ENCODE results near the gene CD52.

Gene CD52

DNA sequence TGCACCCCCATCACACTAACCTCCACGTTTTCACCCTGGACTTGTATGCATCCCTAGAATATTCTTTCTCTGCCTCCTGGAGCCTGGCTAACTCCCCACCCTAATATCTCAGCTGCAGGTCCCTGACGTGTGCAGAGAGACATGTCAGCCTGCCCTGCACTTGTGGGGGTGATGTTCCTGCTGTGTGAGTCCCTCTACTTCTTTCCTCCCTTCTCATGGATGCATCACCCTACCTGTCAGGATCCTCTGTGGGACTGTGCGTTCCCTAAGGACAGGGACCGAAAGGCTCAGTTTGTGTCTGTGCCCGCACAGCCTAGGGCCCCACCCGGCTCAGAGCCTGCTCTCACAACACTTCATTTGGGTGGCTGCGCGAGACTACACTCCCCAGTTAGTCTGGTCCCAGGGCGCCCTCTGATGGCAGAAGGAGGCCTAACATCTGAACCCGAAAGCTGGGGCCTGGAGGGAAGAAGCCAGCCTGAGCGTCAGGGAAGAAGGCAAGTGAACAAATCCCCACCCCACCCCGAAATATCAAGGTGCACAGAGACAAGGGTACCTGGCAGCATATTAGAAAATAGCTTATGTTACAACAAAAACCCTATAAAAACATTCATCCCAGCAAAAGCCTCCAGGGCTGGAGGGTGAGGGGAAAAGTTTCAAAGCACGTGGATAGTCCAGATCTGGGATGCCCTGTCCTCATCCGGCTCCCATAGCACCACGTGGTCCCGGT is 3.7 kb downstream of the CD52 start:
- H3K4me1 ChIP-seq (ENCODE audit: low read depth, poor library complexity, severe bottlenecking): peaks cover 4% of the 10 kb centered on the region
- no peaks in the 10 kb centered on the region for H3K27me3 ChIP-seq (ENCODE audit: insufficient read depth, low read depth)
- H3K4me3 ChIP-seq (IDR thresholded peaks at IDR 0.05; ENCODE audit: insufficient read depth, low read depth, low read length): no peak overlapping the region
- peak overlapping the region; percentile 81 for H2AFZ ChIP-seq (ENCODE audit: low read depth)
- H3K79me2 ChIP-seq (ENCODE audit: insufficient read depth, low read depth): no peaks in the 10 kb centered on the region
- H3K9ac ChIP-seq: no peak overlapping the region
- H4K20me1 ChIP-seq (ENCODE audit: insufficient read depth): no peaks in the 10 kb centered on the region
- H3K27ac ChIP-seq: no peak overlapping the region
- H3K36me3 ChIP-seq (ENCODE audit: insufficient read depth): no peaks in the 10 kb centered on the region
- peak overlapping the region; percentile 24; the same call in 1 of the 2 replicates for H3K4me2 ChIP-seq
- TF ChIP-seq, protein P1, sequence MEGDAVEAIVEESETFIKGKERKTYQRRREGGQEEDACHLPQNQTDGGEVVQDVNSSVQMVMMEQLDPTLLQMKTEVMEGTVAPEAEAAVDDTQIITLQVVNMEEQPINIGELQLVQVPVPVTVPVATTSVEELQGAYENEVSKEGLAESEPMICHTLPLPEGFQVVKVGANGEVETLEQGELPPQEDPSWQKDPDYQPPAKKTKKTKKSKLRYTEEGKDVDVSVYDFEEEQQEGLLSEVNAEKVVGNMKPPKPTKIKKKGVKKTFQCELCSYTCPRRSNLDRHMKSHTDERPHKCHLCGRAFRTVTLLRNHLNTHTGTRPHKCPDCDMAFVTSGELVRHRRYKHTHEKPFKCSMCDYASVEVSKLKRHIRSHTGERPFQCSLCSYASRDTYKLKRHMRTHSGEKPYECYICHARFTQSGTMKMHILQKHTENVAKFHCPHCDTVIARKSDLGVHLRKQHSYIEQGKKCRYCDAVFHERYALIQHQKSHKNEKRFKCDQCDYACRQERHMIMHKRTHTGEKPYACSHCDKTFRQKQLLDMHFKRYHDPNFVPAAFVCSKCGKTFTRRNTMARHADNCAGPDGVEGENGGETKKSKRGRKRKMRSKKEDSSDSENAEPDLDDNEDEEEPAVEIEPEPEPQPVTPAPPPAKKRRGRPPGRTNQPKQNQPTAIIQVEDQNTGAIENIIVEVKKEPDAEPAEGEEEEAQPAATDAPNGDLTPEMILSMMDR (conservative IDR thresholded peaks at IDR 0.05; ENCODE audit: low read depth, low read length): peak; percentile 87

DNA sequence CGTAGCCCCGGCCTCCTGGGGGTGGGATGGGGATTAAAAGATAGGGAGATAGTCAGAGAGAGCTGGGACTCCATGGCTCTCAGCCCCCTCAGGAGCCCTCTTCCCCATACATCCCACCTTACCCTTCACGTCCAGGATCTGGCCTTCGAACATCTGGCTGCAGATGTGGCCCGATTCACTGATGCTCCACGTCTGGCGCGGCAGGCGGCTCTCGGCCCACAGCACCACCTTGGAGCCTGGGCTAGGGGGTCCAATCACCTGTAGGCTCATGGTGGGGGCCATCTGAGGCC is 4.2 kb downstream of the CD52 start:
- TF ChIP-seq, protein P1 (conservative IDR thresholded peaks at IDR 0.05; ENCODE audit: low read depth, low read length): no peak
- no peaks in the 10 kb centered on the region for H3K27me3 ChIP-seq (ENCODE audit: insufficient read depth, low read depth)
- no peak overlapping the region for H3K27ac ChIP-seq
- H3K9ac ChIP-seq: no peak overlapping the region
- no peak overlapping the region for H3K4me3 ChIP-seq (IDR thresholded peaks at IDR 0.05; ENCODE audit: insufficient read depth, low read depth, low read length)
- peak overlapping the region; percentile 81; the same call in 1 of the 2 replicates for H2AFZ ChIP-seq (ENCODE audit: low read depth)
- H3K36me3 ChIP-seq (ENCODE audit: insufficient read depth): no peaks in the 10 kb centered on the region
- H3K4me1 ChIP-seq (ENCODE audit: low read depth, poor library complexity, severe bottlenecking): peaks cover 4% of the 10 kb centered on the region
- H4K20me1 ChIP-seq (ENCODE audit: insufficient read depth): no peaks in the 10 kb centered on the region
- no peaks in the 10 kb centered on the region for H3K79me2 ChIP-seq (ENCODE audit: insufficient read depth, low read depth)
- no peak overlapping the region for H3K4me2 ChIP-seq

DNA sequence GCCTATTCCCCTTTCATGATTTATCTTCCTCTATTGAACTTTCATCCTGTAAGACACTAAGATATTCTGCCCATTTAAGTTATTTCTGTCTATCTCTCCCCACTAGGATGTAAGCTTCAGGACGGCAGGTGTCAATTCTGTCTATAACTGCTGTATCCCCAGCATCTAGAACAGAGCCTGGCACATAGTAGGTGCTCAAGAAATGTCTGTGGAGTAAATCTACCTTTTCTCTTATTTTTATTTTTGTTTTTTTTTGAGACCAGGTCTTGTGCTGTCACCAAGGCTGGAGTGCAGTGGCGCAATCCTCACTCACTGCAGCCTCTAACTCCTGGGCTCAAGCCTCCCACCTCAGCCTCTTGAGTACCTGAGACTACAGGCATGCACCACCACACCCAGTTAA is 5.6 kb downstream of the CD52 start:
- H3K4me1 ChIP-seq (ENCODE audit: low read depth, poor library complexity, severe bottlenecking): peaks cover 4% of the 10 kb centered on the region
- H3K4me2 ChIP-seq: no peak overlapping the region
- no peak overlapping the region for H3K9ac ChIP-seq
- TF ChIP-seq, protein P1 (conservative IDR thresholded peaks at IDR 0.05; ENCODE audit: low read depth, low read length): no peak
- H3K27me3 ChIP-seq (ENCODE audit: insufficient read depth, low read depth): no peaks in the 10 kb centered on the region
- no peaks in the 10 kb centered on the region for H3K79me2 ChIP-seq (ENCODE audit: insufficient read depth, low read depth)
- no peaks in the 10 kb centered on the region for H4K20me1 ChIP-seq (ENCODE audit: insufficient read depth)
- H3K27ac ChIP-seq: no peak overlapping the region
- H3K4me3 ChIP-seq (IDR thresholded peaks at IDR 0.05; ENCODE audit: insufficient read depth, low read depth, low read length): no peak overlapping the region
- H2AFZ ChIP-seq (ENCODE audit: low read depth): no peak overlapping the region
- H3K36me3 ChIP-seq (ENCODE audit: insufficient read depth): no peaks in the 10 kb centered on the region

DNA sequence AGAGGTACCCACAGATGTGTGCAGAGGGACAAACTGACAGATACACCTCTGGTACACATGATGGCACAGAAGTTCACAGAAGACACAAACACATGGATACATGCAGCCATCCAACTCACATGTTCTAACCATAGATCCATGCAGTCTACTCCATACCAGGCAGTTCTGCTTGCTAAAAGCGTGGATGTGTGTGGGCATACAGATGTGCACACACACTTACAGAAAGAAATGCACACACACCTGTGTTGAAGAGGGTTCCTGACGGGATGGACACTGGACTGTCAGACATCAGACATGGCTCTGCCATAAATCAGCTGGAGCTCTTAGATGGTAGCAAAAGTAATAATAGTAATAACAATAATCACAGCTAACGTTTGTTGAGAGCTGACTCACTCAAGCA is 6.8 kb downstream of the CD52 start:
- H3K4me3 ChIP-seq (IDR thresholded peaks at IDR 0.05; ENCODE audit: insufficient read depth, low read depth, low read length): no peak overlapping the region
- H3K27ac ChIP-seq: no peak overlapping the region
- no peaks in the 10 kb centered on the region for H4K20me1 ChIP-seq (ENCODE audit: insufficient read depth)
- no peaks in the 10 kb centered on the region for H3K79me2 ChIP-seq (ENCODE audit: insufficient read depth, low read depth)
- peaks cover 4% of the 10 kb centered on the region for H3K4me1 ChIP-seq (ENCODE audit: low read depth, poor library complexity, severe bottlenecking)
- no peaks in the 10 kb centered on the region for H3K36me3 ChIP-seq (ENCODE audit: insufficient read depth)
- TF ChIP-seq, protein P1 (conservative IDR thresholded peaks at IDR 0.05; ENCODE audit: low read depth, low read length): no peak
- no peak overlapping the region for H3K9ac ChIP-seq
- H2AFZ ChIP-seq (ENCODE audit: low read depth): no peak overlapping the region
- H3K27me3 ChIP-seq (ENCODE audit: insufficient read depth, low read depth): no peaks in the 10 kb centered on the region
- no peak overlapping the region for H3K4me2 ChIP-seq
